ENCODE measurements around the gene ASL.
"Not testable (repeated sequence)": the region's sequence is repeated elsewhere in the genome, so short reads cannot be mapped to it uniquely, and the experiment has no call there.

Gene ASL

GRCh38 chr7:66075590-66076461 is at the start of gene ASL:
Gene ASL (plus strand): TSS chr7:66075819. CDS start chr7:66076082, 263 bp downstream.
- intact Hi-C loops (cut with DNase I), result no loop called here

GRCh38 chr7:66028342-66028741 is 47.3 kb upstream of the ASL start:
- intact Hi-C loops (cut with DNase I); DNase-seq: not testable (repeated sequence)

More at GRCh38 chr7:66075590-66076461, at the start of gene ASL:
- DNase-seq, result peak; percentile 81 to 98 (median 96)

DNA sequence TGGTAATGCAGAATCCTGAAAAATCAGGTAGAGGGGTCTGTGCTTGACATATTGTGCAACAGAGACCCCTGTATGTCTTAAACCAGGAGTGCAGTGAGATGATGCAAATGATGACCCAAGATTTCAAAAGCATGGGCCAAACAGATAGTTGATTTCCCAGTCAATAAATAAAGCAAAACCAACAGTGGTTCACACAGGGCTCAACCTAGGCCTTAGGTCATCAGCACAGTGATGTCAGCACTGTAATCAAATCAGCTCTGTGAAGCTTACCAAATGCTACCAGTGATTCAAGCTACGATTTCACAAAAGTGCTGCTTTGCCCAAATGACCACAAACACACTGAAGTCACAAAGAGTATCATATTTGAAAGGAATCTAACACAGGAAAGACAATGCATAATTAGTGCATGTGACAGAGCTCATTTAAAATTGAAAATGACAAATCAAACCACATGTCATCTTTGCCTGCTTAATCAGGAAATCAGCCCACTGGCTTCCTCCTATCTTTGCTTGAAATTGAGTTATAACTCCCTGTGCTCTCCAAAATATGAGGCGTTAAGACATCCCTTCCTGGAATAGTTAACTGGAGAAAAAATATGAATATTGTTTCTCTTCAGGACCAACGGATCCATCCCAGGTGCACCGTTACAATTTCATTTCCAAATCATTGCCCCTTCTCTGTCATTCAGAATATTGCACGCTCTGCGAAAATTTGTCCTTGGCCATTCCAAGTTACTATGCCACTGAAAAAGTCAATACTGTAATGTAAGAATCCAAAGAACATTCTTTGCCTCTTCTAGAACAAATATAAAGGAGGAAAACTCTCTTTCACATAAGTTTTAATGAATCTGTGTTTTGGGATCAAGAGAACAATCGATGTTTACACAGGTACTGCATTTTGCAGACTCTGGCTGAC is 41.9 kb upstream of the ASL start:
- DNase-seq, result no peak
- intact Hi-C loops (cut with DNase I), result no loop called here

- intact Hi-C loops (cut with DNase I); DNase-seq: not testable (repeated sequence)
Observed at GRCh38 chr7:66034436-66035010, 41.1 kb upstream of the ASL start.

DNA sequence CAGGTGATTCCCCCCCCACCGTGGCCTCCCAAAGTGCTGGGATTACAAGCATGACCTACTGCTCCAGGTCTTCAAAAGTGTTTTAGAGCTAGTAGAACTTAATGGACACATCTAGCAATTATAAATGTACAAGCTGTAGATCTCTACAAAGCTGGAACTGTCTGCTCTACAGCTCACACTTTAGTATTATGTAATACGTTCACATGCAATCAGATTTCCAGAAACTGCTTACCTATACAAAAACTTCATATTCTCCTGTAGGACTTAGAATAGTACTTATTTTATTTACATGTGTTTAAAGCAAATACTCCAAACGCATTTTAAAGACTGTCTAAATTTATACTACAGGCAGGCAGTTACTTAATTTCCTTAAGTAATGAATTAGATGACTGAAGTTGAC is 39.2 kb upstream of the ASL start:
- peak in 1 of 42 donors; percentile 13 for DNase-seq
- intact Hi-C loops (cut with DNase I), result no loop called here

DNA sequence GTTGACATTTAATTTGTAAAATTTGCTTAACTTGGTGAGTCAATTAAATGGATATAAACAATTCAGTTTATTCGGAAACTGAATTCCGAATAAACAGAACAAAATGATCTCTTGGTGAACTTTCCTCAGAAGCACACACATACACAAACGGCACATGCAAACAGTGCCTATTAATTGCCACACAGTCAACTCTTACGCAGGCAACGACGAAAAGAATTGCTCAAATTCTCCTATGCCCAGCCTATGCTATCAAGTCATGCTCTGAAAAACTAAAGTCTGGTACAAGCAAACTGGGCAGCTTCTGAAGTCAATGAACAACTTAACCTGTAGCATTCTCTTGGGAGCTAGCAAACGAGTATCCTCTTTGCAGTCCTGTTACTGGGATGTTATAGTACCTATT is 38.8 kb upstream of the ASL start:
- DNase-seq, result no peak
- intact Hi-C loops (cut with DNase I), result no loop called here

- DNase-seq, result peak in 1 of 42 donors; percentile 23
- intact Hi-C loops (cut with DNase I), result no loop called here
Observed at GRCh38 chr7:66039094-66039670, 36.4 kb upstream of the ASL start.

- intact Hi-C loops (cut with DNase I), result no loop called here
- peak in 41 of 42 donors; percentile 23 to 81 (median 62) for DNase-seq
Observed at GRCh38 chr7:66043681-66044497, 31.7 kb upstream of the ASL start.

DNA sequence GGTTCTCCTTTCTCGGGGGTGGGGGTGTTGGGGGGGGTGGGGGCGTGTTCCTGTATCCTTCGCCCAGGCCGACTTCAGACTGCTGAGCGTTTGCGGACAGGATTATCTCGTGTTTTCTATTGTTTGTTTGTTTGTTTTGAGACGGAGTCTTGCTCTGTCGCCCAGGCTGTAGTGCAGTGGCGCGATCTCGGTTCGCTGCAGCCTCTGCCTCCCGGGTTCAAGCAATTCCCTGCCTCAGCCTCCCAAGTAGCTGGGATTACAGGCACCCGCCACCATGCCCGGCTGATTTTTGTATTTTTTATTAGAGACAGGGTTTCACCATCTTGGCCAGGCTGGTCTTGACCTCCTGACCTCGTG is 31.1 kb upstream of the ASL start:
- DNase-seq; intact Hi-C loops (cut with DNase I): not testable (repeated sequence)

GRCh38 chr7:66047426-66047825 is 28.2 kb upstream of the ASL start:
- intact Hi-C loops (cut with DNase I), result no loop called here
- DNase-seq, result peak in 1 of 42 donors; percentile 27

GRCh38 chr7:66049886-66050285 is 25.7 kb upstream of the ASL start:
- intact Hi-C loops (cut with DNase I), result not testable (repeated sequence)
- peak in 1 of 42 donors; percentile 3 for DNase-seq

DNA sequence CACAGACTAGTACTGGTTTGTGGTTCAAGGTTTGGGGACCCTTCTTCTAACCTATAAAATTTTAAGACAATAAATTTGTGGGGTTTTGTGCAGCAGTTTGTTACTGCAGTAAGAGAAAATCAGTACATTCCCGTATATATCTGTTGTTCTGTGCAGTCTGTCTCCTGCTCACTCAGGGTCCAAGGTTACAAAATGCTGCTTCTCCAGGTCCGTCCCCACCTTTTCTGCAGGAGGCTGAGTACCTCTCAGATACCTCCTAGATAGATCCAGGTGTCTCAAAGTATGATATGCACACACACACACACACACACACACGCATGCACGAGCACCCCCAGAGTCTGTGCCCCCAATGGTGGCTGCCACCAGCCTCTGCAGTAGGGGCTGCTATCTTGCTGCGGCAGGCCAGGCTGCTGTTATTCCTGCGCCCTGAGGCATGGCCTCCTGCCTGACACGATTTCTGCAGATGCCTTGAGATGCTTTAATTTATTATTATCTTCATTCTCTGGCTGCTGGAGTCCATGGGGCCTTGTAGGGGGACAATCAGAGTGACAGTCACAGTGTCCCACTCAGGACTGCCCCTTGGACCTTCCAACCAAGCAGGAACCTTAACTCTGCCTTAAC is 25.2 kb upstream of the ASL start:
- peak in 1 of 42 donors; percentile 13 for DNase-seq
- intact Hi-C loops (cut with DNase I), result no loop called here

DNA sequence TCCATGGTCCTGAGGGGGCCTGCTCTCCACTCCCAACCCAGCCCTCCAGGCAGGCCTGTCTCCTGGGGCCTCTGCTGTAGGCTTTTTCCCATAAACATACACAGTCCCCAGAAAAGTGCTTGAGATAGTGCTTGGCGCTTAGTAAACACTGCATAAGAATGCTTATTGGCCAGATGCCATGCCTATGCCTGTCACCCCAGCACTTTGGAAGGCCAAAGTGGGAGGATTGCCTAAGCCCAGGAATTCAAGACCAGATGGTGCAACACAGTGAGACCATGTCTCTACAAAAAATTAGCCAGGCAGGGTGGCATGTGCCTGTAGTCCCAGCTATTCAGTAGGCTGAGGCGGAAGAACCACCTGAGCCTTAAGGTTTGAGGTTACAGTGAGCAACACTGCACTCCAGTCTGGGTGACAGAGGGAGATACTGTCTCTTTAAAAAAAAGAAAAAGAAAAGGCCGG is 24.6 kb upstream of the ASL start:
- intact Hi-C loops (cut with DNase I), result no loop called here
- peak in 1 of 42 donors; percentile 12 for DNase-seq

DNA sequence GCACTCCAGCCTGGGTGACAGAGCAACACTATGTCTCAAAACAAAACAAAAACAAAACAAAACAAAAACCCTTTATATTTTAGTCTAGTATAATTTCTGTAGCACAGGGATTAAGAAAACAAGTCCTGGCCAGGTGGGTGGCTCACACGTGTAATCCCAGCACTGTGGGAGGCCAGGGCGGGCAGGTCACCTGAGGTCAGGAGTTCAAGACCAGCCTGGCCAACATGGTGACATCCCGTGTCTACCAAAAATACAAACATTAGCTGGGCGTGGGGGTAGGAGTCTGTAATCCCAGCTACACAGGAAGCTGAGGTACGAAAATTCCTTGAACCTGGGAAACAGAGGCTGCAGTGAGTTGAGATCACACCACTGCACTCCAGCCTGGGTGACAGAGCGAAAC is 23.2 kb upstream of the ASL start:
- intact Hi-C loops (cut with DNase I), result no loop called here
- DNase-seq, result peak in 1 of 42 donors; percentile 4

DNA sequence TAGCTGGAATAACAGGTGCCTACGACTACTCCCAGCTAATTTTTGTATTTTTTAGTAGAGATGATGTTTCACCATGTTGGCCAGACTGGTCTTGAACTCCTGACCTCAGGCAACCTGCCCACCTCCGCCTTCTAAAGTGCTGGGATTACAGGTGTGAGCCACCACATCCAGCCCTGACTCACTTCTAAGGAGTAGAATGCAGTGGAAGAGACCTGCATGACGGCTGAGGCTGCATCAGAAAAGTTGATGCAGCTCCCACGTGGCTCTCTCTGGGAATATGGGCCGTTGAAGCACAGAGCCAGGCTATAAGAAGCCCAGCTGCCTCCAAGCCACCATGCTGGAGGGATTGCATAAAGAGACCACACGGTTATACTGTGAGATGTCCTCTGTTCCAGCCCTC is 21.6 kb upstream of the ASL start:
- no peak for DNase-seq
- intact Hi-C loops (cut with DNase I), result no loop called here

GRCh38 chr7:66055321-66055956 is 20.2 kb upstream of the ASL start:
- peak in 1 of 42 donors; percentile 2 for DNase-seq
- intact Hi-C loops (cut with DNase I), result no loop called here

GRCh38 chr7:66060796-66061195 is 14.8 kb upstream of the ASL start:
- no peak for DNase-seq
- intact Hi-C loops (cut with DNase I), result no loop called here
